HUES64 (cell line): ENCODE results near the gene PINLYP.
"Not testable (repeated sequence)": the region's sequence is repeated elsewhere in the genome, so short reads cannot be mapped to it uniquely, and the experiment has no call there.

ENCODE experiments used
- H3K27ac ChIP-seq: 2 replicates; pipeline ENCODE4 v1.7.0; 2013; ENCODE audit warnings: low read depth, low read length, inconsistent platforms
- H3K27me3 ChIP-seq: 2 replicates; pipeline ENCODE4 v1.6.1; 2013; ENCODE audit warnings: mild to moderate bottlenecking, low read length; ENCODE audit not compliant: insufficient read depth
- H3K36me3 ChIP-seq: 2 replicates; pipeline ENCODE4 v1.6.1; 2013; ENCODE audit warnings: mild to moderate bottlenecking, low read length; ENCODE audit not compliant: insufficient read depth
- H3K4me1 ChIP-seq: 2 replicates; pipeline ENCODE4 v1.6.1; 2013; ENCODE audit warnings: mild to moderate bottlenecking, low read length, moderate library complexity; ENCODE audit not compliant: insufficient read depth
- H3K4me3 ChIP-seq: 2 replicates; pipeline ENCODE4 v1.5.1; 2013; ENCODE audit warnings: mild to moderate bottlenecking, low read length, moderate library complexity
- H3K9ac ChIP-seq: 2 replicates; pipeline ENCODE4 v1.6.1; 2013; ENCODE audit warnings: mild to moderate bottlenecking, low read depth, low read length
- H3K9me3 ChIP-seq: 2 replicates; pipeline ENCODE4 v1.6.1; 2013; ENCODE audit warnings: low read depth, low read length; ENCODE audit not compliant: insufficient read depth
- WGBS: fragments of 150-250, 120-280 bp; methylation state at CpG from one replicate; pipeline ENCODE4 v1.1.7; 2013; ENCODE audit warnings: missing lambda C conversion rate; 5-methylcytosine and 5-hydroxymethylcytosine counted together

Gene PINLYP

GRCh38 chr19:43595999-43596841 lies 20.6 kb downstream of the PINLYP start, which contains the start of the genes IRGQ and ZNF576:
IRGQ (minus strand) TSS chr19:43596134; CDS start chr19:43595338, 796 bp downstream.
ZNF576 (plus strand) TSS chr19:43596595; CDS start chr19:43597109, 514 bp downstream.
- H3K27ac ChIP-seq, result peak within 1 kb of the TSS; percentile 92
- no peaks in the 10 kb centered on the region for H3K9me3 ChIP-seq
- peaks cover 48% of the 10 kb centered on the region for H3K36me3 ChIP-seq
- peak within 1 kb of the TSS; percentile 86 for H3K4me3 ChIP-seq
- H3K27me3 ChIP-seq, result no peaks in the 10 kb centered on the region
- H3K4me1 ChIP-seq, result peaks cover 5% of the 10 kb centered on the region; the same call in 1 of the 2 replicates
- WGBS, result under 1% methylated on average over 60 of the region's 60 CpGs
- peak within 1 kb of the TSS; percentile 84 for H3K9ac ChIP-seq

GRCh38 chr19:43596842-43597461 lies 21.4 kb downstream of the PINLYP start:
- Histone ChIP-seq H3K9me3 (no peaks in the 10 kb centered on the region), H3K36me3 (peaks cover 51% of the 10 kb centered on the region), H3K9ac (peak overlapping the region; percentile 84), H3K4me1 (peaks cover 5% of the 10 kb centered on the region; the same call in 1 of the 2 replicates), H3K27me3 (no peaks in the 10 kb centered on the region), H3K27ac (peak overlapping the region; percentile 92), H3K4me3 (peak overlapping the region; percentile 76)
- 32% methylated on average over 7 of the region's 7 CpGs for WGBS

GRCh38 chr19:43597876-43598275 lies 22.3 kb downstream of the PINLYP start:
- Histone ChIP-seq H3K27ac (no peak overlapping the region), H3K4me1 (peaks cover 5% of the 10 kb centered on the region; the same call in 1 of the 2 replicates), H3K27me3 (no peaks in the 10 kb centered on the region), H3K9ac (no peak overlapping the region; the same call in 1 of the 2 replicates), H3K36me3 (peaks cover 48% of the 10 kb centered on the region), H3K9me3 (no peaks in the 10 kb centered on the region), H3K4me3 (peak overlapping the region; percentile 76; the same call in 1 of the 2 replicates)
- 88% methylated on average over 5 of the region's 5 CpGs for WGBS

- no peak overlapping the region for H3K27ac ChIP-seq
Observed at GRCh38 chr19:43598445-43599240, 23.0 kb downstream of the PINLYP start.

GRCh38 chr19:43599635-43600295 lies 24.2 kb downstream of the PINLYP start:
- Histone ChIP-seq H3K36me3 (peaks cover 37% of the 10 kb centered on the region), H3K27ac (no peak overlapping the region), H3K9ac (no peak overlapping the region), H3K4me3 (no peak overlapping the region), H3K4me1 (peaks cover 5% of the 10 kb centered on the region; the same call in 1 of the 2 replicates), H3K9me3 (no peaks in the 10 kb centered on the region), H3K27me3 (no peaks in the 10 kb centered on the region)
- 93% methylated on average over 2 of the region's 4 CpGs for WGBS

More at GRCh38 chr19:43598445-43599240, 23.0 kb downstream of the PINLYP start:
- Histone ChIP-seq H3K36me3 (peaks cover 45% of the 10 kb centered on the region), H3K4me1 (peaks cover 5% of the 10 kb centered on the region; the same call in 1 of the 2 replicates), H3K27me3 (no peaks in the 10 kb centered on the region), H3K4me3 (no peak overlapping the region), H3K9ac (no peak overlapping the region), H3K9me3 (no peaks in the 10 kb centered on the region)
- 95% methylated on average over 19 of the region's 19 CpGs for WGBS

- WGBS, result 88% methylated on average over 4 of the region's 5 CpGs
- H3K36me3 ChIP-seq, result peaks cover 37% of the 10 kb centered on the region
- H3K4me1 ChIP-seq, H3K27me3 ChIP-seq, H3K27ac ChIP-seq, H3K9me3 ChIP-seq, H3K9ac ChIP-seq, H3K4me3 ChIP-seq: not testable (repeated sequence)
Observed at GRCh38 chr19:43600326-43600725, 24.7 kb downstream of the PINLYP start.

GRCh38 chr19:43605875-43606568 lies 30.4 kb downstream of the PINLYP start:
- no peaks in the 10 kb centered on the region for H3K27me3 ChIP-seq
- H3K4me3 ChIP-seq, result no peak overlapping the region
- WGBS, result 89% methylated on average over 7 of the region's 7 CpGs
- no peak overlapping the region for H3K27ac ChIP-seq
- H3K9me3 ChIP-seq, result no peaks in the 10 kb centered on the region
- no peak overlapping the region for H3K9ac ChIP-seq
- peaks cover 13% of the 10 kb centered on the region; the same call in 1 of the 2 replicates for H3K36me3 ChIP-seq
- H3K4me1 ChIP-seq, result no peaks in the 10 kb centered on the region

GRCh38 chr19:43606569-43607229 lies 31.1 kb downstream of the PINLYP start:
- Histone ChIP-seq H3K36me3 (0 out of 2 replicates have a peak, but pooled peaks cover 7% of the 10 kb centered on the region), H3K4me3 (no peak overlapping the region), H3K27ac (no peak overlapping the region), H3K9ac (no peak overlapping the region), H3K9me3 (no peaks in the 10 kb centered on the region), H3K4me1 (no peaks in the 10 kb centered on the region), H3K27me3 (no peaks in the 10 kb centered on the region)
- 90% methylated on average over 7 of the region's 7 CpGs for WGBS

GRCh38 chr19:43607238-43608205 lies 31.9 kb downstream of the PINLYP start:
- peaks cover 14% of the 10 kb centered on the region; the same call in 1 of the 2 replicates for H3K36me3 ChIP-seq
- WGBS, result 94% methylated on average over 28 of the region's 28 CpGs
- H3K27ac ChIP-seq, result no peak overlapping the region
- H3K9ac ChIP-seq, result no peak overlapping the region
- H3K4me1 ChIP-seq, result no peaks in the 10 kb centered on the region
- H3K4me3 ChIP-seq, result no peak overlapping the region
- H3K27me3 ChIP-seq, result no peaks in the 10 kb centered on the region
- H3K9me3 ChIP-seq, result no peaks in the 10 kb centered on the region
